H9 (cell line): Measurements from ENCODE around the gene TFF2. TPM values are rescaled to one million over a fixed set of nuclear protein-coding genes. Genes with fewer than 3 reads are reported as not detected.

Experiments used
- DNase-seq: peaks from one replicate; pipeline ENCODE4 v3.0.0-alpha.2; 2017
- H2AFZ ChIP-seq: one replicate; pipeline ENCODE4 v1.6.1; 2013; ENCODE audit warnings: mild to moderate bottlenecking, low read length, control low read depth, moderate library complexity
- H2AK5ac ChIP-seq: 2 replicates; pipeline ENCODE4 v1.6.1; 2013; ENCODE audit warnings: low read length, control low read depth, mixed read lengths; ENCODE audit not compliant: insufficient read length
- H2BK120ac ChIP-seq: one replicate; pipeline ENCODE4 v1.6.1; 2013; ENCODE audit warnings: low read depth, mild to moderate bottlenecking, low read length, control low read depth, inconsistent platforms; ENCODE audit not compliant: poor library complexity, severe bottlenecking
- H2BK12ac ChIP-seq: 2 replicates; pipeline ENCODE4 v1.6.1; 2013; ENCODE audit warnings: low read length, control low read depth, mixed read lengths, low read depth; ENCODE audit not compliant: insufficient read length
- H2BK15ac ChIP-seq: 2 replicates; pipeline ENCODE4 v1.6.1; 2013; ENCODE audit warnings: low read depth, low read length, control low read depth
- H2BK20ac ChIP-seq: one replicate; pipeline ENCODE4 v1.6.1; 2013; ENCODE audit warnings: low read depth, mild to moderate bottlenecking, low read length, control low read depth, inconsistent platforms; ENCODE audit not compliant: poor library complexity, severe bottlenecking
- H2BK5ac ChIP-seq: 2 replicates; pipeline ENCODE4 v1.6.1; 2013; ENCODE audit warnings: low read length, control low read depth, mixed read lengths; ENCODE audit not compliant: insufficient read length
- H3K14ac ChIP-seq: 2 replicates; pipeline ENCODE4 v1.6.1; 2013; ENCODE audit warnings: low read length, control low read depth; ENCODE audit not compliant: insufficient read depth
- H3K18ac ChIP-seq: 2 replicates; pipeline ENCODE4 v1.6.1; 2013; ENCODE audit warnings: low read depth, mild to moderate bottlenecking, mixed read lengths, low read length, control low read depth; ENCODE audit not compliant: insufficient read length
- H3K23ac ChIP-seq: 2 replicates; pipeline ENCODE4 v1.6.1; 2013; ENCODE audit warnings: low read length, control low read depth, mixed read lengths, low read depth; ENCODE audit not compliant: insufficient read length
- H3K23me2 ChIP-seq: 2 replicates; pipeline ENCODE4 v1.6.1; 2013; ENCODE audit warnings: low read depth, mild to moderate bottlenecking, mixed read lengths, low read length, control low read depth; ENCODE audit not compliant: insufficient read length, poor library complexity, severe bottlenecking
- H3K27ac ChIP-seq: 2 replicates; pipeline ENCODE4 v1.5.1; 2013; ENCODE audit warnings: low read length, control low read depth, mixed read lengths, low read depth; ENCODE audit not compliant: insufficient read length
- H3K27me3 ChIP-seq: 2 replicates; pipeline ENCODE4 v1.6.1; 2013; ENCODE audit warnings: low read length, control low read depth, inconsistent platforms; ENCODE audit not compliant: insufficient read depth
- H3K4ac ChIP-seq: 2 replicates; pipeline ENCODE4 v1.6.1; 2013; ENCODE audit warnings: low read depth, mild to moderate bottlenecking, control low read depth, inconsistent platforms, low read length, moderate library complexity
- H3K4me1 ChIP-seq: 2 replicates; pipeline ENCODE4 v1.6.1; 2013; ENCODE audit warnings: low read length, control low read depth, inconsistent platforms; ENCODE audit not compliant: insufficient read depth
- H3K4me2 ChIP-seq: 2 replicates; pipeline ENCODE4 v1.6.1; 2013; ENCODE audit warnings: low read length, control low read depth, mixed read lengths; ENCODE audit not compliant: insufficient read length, insufficient read depth
- H3K56ac ChIP-seq: 2 replicates; pipeline ENCODE4 v1.6.1; 2013; ENCODE audit warnings: low read depth, mild to moderate bottlenecking, mixed read lengths, low read length, control low read depth; ENCODE audit not compliant: insufficient read length
- H3K79me1 ChIP-seq: 2 replicates; pipeline ENCODE4 v1.6.1; 2013; ENCODE audit warnings: low read depth, mild to moderate bottlenecking, moderate library complexity, low read length, control low read depth, inconsistent platforms; ENCODE audit not compliant: insufficient read depth, poor library complexity, severe bottlenecking
- H3K79me2 ChIP-seq: 2 replicates; pipeline ENCODE4 v1.6.1; 2013; ENCODE audit warnings: low read length, control low read depth, inconsistent platforms; ENCODE audit not compliant: insufficient read depth
- H3K9ac ChIP-seq: 2 replicates; pipeline ENCODE4 v1.6.1; 2013; ENCODE audit warnings: low read length, control low read depth, mixed read lengths; ENCODE audit not compliant: insufficient read length; ENCODE audit errors: extremely low read depth
- H3K9me3 ChIP-seq: one replicate; pipeline ENCODE4 v1.6.1; 2013; ENCODE audit warnings: low read depth, low read length, inconsistent platforms; ENCODE audit not compliant: control insufficient read depth
- H3T11ph ChIP-seq: one replicate; pipeline ENCODE4 v1.6.1; 2013; ENCODE audit warnings: mild to moderate bottlenecking, low read length, control low read depth, inconsistent platforms
- H4K20me1 ChIP-seq: one replicate; pipeline ENCODE4 v1.6.1; 2013; ENCODE audit not compliant: control insufficient read depth, insufficient read length, insufficient read depth
- H4K5ac ChIP-seq: 2 replicates; pipeline ENCODE4 v1.6.1; 2013; ENCODE audit warnings: low read depth, mild to moderate bottlenecking, mixed read lengths, low read length, control low read depth; ENCODE audit not compliant: insufficient read length
- H4K8ac ChIP-seq: replicated peaks from 2 replicates; pipeline ENCODE4 v1.6.1; 2013; ENCODE audit warnings: low read length, control low read depth, mixed read lengths, low read depth; ENCODE audit not compliant: insufficient read length
- H4K91ac ChIP-seq: 2 replicates; pipeline ENCODE4 v1.6.1; 2013; ENCODE audit warnings: low read depth, mild to moderate bottlenecking, moderate library complexity, mixed read lengths, low read length, control low read depth; ENCODE audit not compliant: insufficient read length
- H3K27ac Mint-ChIP-seq, 3 experiments: 2 replicates in 2 of 3; 3 replicates in 1 of 3; pipeline ENCODE4 v1.8.0; 2020 to 2021; ENCODE audit warnings: mixed read lengths in 3 of 3, mild to moderate bottlenecking in 1 of 3, moderate library complexity in 1 of 3
- H3K27me3 Mint-ChIP-seq: 2 replicates; pipeline ENCODE4 v1.8.0; 2021; ENCODE audit warnings: low read depth, mild to moderate bottlenecking, moderate library complexity, mixed read lengths
- H3K36me3 Mint-ChIP-seq, 3 experiments: 2 replicates in 2 of 3; 3 replicates in 1 of 3; pipeline ENCODE4 v1.8.0; 2020 to 2021; ENCODE audit warnings: low read depth in 3 of 3, mixed read lengths in 3 of 3; ENCODE audit not compliant: insufficient read depth in 1 of 3
- H3K4me1 Mint-ChIP-seq, 2 experiments: 2 replicates each; pipeline ENCODE4 v1.8.0; 2020; ENCODE audit warnings: mixed read lengths in 2 of 2
- H3K4me3 Mint-ChIP-seq, 2 experiments: 2 replicates in 1 of 2; 3 replicates in 1 of 2; pipeline ENCODE4 v1.8.0; 2020 to 2021; ENCODE audit warnings: mild to moderate bottlenecking in 2 of 2, mixed read lengths in 2 of 2, moderate library complexity in 1 of 2
- H3K9me3 Mint-ChIP-seq, 2 experiments: 2 replicates in 1 of 2; 3 replicates in 1 of 2; pipeline ENCODE4 v1.8.0; 2020; ENCODE audit warnings: mild to moderate bottlenecking in 2 of 2, mixed read lengths in 2 of 2, moderate library complexity in 1 of 2
- CTCF ChIP-seq: fragments of 200-600 bp; sonication (generic); conservative IDR thresholded peaks from 3 replicates; pipeline ENCODE4 v1.8.0; 2021; ENCODE audit warnings: antibody characterized with exemption, mild to moderate bottlenecking
- WGBS: extraction: QIAGEN DNeasy Blood & Tissue Kit; methylation state at CpG from one replicate; pipeline ENCODE4 v1.1.7; 2013; ENCODE audit warnings: missing lambda C conversion rate, low lambda C conversion rate, mixed read lengths; ENCODE audit not compliant: insufficient read length; ENCODE audit errors: extremely low coverage; 5-methylcytosine and 5-hydroxymethylcytosine counted together
- total RNA-seq: library from RNA; stranded (reverse); gene quantifications from 2 replicates; pipeline ENCODE4 v1.2.1, GENCODE V29; 2021

Gene TFF2
- total RNA-seq, 1 experiment from 2014 or later = not detected

- H3K9me3 Mint-ChIP-seq = no peaks in the 10 kb centered on the region; a peak in 3 of 5 replicates
- H3K79me2 ChIP-seq = no peaks in the 10 kb centered on the region
- DNase-seq = no peak
- no peaks in the 10 kb centered on the region for H4K20me1 ChIP-seq
- H3K56ac ChIP-seq = no peak overlapping the region
- H2BK12ac ChIP-seq = no peak overlapping the region
- no peak overlapping the region for H3K27ac ChIP-seq
- H3K27ac Mint-ChIP-seq = no peak overlapping the region
- no peaks in the 10 kb centered on the region; a peak in 1 of 7 replicates for H3K36me3 Mint-ChIP-seq
- H3T11ph ChIP-seq = no peak overlapping the region
- no peaks in the 10 kb centered on the region for H3K23me2 ChIP-seq
- no peak overlapping the region for H2BK20ac ChIP-seq
- H4K5ac ChIP-seq = no peak overlapping the region
- no peak overlapping the region for H3K4me2 ChIP-seq
- H3K27me3 ChIP-seq = no peaks in the 10 kb centered on the region
- no peak overlapping the region for H3K14ac ChIP-seq
- H3K27me3 Mint-ChIP-seq = peaks cover 4% of the 10 kb centered on the region
- peaks cover 5 to 6% of the 10 kb centered on the region in 2 experiments; a peak in 2 of 4 replicates for H3K4me1 Mint-ChIP-seq
- H3K4me3 Mint-ChIP-seq = no peak overlapping the region
- no peak overlapping the region for H2AFZ ChIP-seq
- no peak overlapping the region for H4K8ac ChIP-seq
- TF ChIP-seq CTCF = no peak
- H3K23ac ChIP-seq = no peak overlapping the region
- no peaks in the 10 kb centered on the region for H3K4me1 ChIP-seq
- no peak overlapping the region for H2AK5ac ChIP-seq
- no peak overlapping the region for H4K91ac ChIP-seq
- no CpG with 5 or more reads among the region's 2 CpGs for WGBS
- no peak overlapping the region for H3K4ac ChIP-seq
- no peak overlapping the region for H3K18ac ChIP-seq
- no peak overlapping the region for H3K9ac ChIP-seq
- no peak overlapping the region for H2BK120ac ChIP-seq
- no peak overlapping the region for H2BK5ac ChIP-seq
- no peaks in the 10 kb centered on the region for H3K9me3 ChIP-seq
- H2BK15ac ChIP-seq = no peak overlapping the region
- no peaks in the 10 kb centered on the region for H3K79me1 ChIP-seq
Observed at GRCh38 chr21:42348762-42349161, 2.0 kb downstream of the TFF2 start.
